HG03066 (cell line): ENCODE data around the gene SLC23A2.

Experiments used
- ATAC-seq: cut with Tn5 transposase; IDR thresholded peaks from one replicate; pipeline ENCODE4 v1.9.1; 2021; ENCODE audit warnings: low read depth; ENCODE audit not compliant: unreplicated experiment

The SLC23A2 gene

DNA sequence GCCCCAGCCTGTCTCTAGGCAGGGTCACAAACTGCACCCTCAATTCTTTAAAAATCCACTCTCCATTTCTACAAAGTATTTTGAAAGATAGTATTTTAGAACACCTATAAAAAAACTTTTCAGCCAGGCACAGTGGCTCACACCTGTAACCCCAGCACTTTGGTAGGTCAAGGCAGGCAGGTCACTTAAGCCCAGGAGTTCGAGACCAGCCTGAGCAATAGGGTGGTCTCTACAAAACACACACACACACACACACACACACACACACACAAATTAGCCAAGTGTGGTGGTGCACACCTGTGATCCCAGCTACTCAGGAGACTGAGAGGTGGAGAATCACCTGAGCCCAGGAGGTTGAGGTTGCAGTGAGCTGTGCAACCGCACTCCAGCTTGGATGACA is 30.2 kb downstream of the SLC23A2 start:
- ATAC-seq: no peak

DNA sequence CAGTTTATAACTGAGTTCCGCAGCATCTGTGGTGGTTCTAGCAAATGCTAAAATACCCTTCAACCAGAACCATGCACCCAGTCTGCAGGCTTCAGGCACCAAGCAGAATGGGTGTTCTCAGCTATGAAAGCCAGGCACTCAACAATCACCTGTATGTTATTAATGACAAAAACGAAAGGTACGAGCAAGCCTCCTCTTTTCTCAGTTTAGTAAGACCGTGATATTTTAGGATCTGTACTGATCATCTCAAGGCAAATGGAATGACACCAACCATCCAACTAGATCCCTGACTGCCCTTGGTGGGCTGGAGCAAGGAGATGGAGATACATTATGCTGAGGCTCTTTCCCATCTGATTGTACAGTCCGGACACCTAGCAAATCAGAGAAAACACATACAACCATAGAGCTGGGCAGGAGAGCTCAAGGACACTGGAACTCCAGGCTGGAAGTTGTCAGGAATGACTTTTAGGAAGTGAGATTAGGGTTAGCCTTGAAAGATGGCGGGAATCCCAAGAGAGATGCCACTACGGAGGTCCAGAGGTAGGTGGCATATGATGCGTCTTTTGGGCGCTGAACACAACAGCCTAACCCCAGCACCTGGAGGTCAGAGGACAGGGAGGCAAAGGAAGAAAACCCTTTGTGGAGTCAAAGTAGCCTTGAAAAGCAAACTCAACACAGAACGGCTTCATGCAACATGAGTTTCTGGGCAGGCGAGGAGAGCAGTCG is 33.4 kb downstream of the SLC23A2 start:
- ATAC-seq: no peak

DNA sequence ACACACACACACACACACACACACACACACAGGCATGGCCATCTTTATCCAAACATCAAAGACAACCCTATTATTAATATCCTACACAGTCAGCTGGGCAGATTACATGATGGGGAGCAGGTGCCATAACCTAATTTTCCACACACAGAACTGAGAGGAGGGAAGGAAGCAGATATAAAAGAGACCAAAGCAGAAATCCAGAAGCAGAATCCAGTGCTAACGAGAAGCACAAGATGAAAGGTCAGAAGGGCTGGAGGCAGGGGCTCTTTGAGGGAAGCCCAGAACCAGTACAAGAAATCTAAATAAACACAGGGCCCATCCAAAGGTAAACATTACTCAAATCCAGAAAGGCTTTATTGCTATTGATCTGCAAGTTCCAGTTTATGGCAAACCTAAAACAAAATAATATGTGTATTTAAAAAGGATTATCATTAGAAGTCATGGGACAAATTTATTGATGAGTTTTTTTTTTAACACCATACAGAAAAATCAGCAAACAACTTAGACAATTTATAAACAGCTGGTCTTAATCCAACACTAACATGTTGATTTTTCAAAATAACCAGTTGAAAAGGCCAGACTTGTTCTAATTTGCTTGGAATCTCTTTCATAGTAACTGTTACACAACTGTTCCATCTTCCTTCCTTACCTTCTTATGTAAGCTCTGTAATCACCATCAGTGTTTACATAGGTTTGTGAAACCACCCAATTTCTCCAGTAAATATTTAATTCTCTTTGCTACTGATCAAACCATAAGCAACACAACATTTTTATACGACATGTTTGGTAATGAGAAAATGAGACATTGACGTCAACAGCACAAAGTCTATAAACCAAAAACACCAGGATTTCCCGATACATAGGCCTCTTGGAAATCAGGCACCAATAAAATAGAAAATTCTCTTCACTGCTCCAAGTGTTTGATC is 34.2 kb downstream of the SLC23A2 start:
- no peak for ATAC-seq

DNA sequence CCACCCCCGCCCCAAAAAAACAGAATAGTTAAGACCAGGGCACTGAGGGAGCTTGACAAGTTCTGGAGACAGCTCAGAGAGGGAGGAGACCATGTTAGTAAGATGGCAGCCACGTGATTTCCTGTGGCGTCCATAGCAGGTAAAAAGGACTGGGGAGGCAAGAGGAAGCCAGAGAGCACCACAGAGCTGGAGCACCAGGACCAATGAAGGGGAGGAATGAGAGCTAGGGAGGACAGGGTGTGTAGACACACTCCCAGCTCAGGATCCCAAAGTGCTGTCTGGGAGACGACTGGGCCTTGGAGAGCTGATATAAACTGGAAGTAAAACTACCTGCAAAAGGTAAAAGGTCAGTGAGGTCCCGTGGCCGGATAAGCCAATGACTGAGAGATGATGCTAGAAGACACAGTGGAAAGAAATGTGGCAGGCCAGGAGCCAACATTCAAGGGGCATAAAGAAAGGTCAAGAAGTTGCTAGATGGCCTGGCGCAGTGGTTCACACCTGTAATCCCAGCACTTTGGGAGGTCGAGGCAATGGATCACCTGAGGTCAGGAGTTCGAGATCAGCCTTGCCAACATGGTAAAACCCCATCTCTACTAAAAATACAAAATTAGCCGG is 39.0 kb downstream of the SLC23A2 start:
- ATAC-seq: no peak

DNA sequence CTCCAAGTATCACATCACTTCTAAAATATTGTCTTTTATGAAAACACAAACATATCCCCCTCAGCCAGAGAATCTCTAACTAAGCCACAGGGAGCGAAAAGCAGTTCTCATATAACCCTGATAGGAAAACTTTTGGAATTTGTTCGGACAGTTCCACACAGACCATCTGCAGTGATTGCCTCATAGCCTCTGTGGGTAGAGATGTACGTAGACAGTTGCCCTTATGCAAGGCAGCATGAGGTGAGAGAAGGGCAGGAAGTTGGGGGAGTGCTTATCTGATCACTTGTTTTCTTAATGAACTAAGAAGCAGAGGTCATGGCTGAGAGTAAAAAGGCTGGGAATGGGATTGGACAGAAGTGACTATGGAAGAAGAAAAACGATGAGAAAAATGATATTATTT is 39.6 kb downstream of the SLC23A2 start:
- no peak for ATAC-seq

DNA sequence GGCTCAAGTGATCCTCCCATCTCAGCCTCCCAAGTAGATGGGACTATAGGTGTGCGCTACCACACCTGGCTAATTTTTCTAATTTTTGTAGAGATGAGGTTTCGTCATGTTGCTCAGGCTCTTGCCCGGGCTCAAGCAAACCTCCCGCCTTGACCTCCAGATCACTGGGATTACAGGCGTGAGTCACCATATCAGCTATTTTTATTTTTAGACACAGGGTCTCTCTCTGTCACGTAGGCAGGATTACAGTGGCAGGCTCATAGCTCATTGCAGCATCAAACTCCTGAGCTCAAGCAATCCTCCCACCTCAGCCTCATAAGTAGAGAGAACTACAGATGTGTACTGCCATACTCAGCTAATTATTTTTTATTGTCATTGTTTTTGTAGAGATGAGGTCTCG is 41.7 kb downstream of the SLC23A2 start:
- ATAC-seq: no peak

DNA sequence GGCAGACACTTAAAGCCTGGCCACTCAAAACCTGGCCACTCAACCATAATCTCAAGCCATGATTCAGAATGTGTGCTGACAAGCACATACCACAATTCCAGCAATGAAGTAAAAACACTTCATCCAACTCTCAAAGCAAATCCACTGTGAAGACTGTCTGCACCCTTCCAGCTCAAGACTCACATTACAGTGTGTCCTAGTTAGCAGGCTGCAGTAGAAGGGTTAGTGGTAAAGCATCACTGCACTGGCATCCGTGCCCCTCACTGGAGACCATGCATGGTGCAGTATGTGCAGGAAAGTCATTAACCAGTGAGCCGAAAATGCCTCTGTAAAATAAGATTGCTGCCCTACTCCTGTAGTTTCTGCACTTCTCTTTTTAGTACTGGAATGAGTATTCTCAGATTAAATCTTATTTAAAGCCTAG is 43.4 kb downstream of the SLC23A2 start:
- ATAC-seq: no peak

DNA sequence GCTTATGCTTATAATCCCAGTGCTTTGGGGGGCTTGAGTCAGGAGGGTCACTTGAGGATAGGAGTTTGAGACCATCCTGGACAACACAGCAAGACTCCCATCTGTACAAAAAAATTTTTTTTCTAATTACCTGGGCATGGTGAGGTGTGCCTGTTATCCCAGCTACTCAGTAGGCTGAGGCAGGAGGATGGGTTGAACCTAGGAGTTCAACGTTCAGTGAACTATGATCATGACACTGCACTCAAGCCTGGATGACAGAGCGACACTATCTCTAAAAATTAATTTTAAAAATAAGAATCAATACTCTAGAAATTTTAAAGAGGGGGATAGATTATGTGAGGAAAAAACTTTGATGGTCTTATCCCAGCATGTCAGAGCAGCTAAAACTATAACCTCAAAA is 44.1 kb downstream of the SLC23A2 start:
- no peak for ATAC-seq

DNA sequence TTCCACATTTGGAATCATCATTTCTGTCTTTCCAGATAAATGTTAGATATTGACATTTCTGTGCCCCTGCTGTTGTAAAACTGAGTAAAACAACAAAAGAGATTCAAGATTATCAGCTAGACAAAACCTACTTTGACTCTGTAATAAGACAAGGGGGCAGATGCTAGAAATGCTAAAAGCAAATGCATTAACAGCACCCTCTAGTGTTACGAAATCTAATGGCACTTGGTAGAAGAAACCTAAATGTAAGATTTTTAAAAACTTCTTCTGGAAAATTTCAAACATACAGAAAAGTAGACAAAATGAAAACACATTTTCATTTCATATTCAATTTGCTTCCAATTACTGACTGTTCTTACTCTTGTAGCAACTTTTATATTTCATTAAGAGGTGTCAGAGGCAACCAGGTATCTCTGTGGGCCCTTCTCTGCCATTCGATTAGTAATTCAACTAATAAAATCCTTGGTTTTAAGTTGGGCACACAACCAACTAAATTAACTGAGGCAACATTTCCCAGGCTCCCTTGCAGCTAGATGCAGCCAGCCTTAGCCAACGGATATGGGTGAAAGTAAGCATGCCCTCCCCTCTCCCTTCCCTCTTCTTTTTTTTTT is 45.0 kb downstream of the SLC23A2 start:
- no peak for ATAC-seq

DNA sequence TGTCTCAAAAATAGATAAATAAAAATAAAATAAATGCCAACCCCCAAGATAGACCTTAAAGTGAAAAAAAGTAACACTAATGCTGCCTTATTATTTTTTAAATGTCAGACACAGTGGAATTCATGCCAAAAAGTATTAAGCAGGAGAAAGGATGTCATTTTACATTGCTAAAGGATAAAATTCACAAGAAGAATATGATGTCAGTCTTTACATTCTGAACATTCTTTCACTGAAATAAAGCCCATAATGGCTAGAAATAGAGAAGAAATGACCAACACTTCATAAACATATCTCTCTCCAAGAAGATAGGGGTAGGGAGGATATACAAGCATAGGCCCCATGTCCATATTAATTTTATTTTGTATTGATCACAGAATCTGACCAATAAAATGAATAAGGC is 47.4 kb downstream of the SLC23A2 start:
- ATAC-seq: no peak

DNA sequence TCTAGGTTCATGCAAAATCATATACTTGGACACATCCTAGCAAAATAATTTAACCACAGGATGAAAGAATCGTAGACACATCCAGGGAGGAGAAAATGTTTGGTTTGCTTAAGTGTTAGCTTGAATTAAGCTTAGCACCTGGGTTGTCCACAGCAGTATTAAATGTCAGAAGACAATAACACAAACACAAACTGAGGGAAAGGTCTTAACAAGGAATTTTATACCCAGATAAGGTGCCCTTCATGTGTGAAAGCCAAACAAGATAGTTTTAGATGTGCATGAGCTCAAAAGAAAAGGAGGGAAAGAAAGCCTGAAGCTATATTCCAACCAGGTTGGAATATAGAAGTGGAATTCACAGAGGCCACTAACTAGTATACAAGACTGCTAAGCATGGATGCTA is 49.1 kb downstream of the SLC23A2 start:
- no peak for ATAC-seq

DNA sequence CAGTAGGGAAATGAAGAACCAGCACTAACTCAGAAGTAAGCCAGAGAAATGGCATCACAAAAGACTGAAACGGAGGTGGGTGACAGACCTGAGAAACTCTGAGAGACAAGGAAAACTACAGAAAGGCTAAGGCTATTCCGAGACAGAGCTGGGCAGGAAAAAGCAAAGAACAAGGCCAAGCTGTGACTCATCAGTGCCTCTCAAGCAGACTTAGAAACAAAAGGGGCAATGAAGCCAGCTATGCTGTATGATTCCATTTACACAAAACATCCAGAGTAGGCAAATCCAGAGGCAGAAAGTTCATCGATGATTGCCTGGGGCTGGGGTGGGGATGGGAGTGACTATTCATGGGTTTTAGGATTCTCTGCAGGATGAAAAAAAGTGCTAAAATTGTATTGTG is 50.0 kb downstream of the SLC23A2 start:
- no peak for ATAC-seq

DNA sequence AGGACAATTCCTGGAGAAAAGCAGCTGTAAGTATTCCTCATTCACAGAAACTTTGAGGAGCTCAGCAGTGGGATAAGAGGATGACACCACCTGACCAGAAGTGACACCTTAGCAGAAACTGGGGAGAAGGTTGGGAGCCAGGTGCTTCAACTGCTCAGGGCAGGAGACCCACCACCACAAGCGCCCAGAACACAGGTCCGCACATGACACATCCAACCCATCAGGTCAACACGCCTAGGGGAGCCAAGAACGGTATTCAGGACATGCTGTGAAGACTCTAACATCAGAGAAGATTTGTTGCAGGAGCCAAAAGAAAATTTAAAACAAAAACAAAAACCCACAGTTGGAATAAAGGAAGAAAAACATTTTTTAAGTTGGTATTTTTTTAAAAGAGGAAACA is 50.5 kb downstream of the SLC23A2 start:
- ATAC-seq: no peak

DNA sequence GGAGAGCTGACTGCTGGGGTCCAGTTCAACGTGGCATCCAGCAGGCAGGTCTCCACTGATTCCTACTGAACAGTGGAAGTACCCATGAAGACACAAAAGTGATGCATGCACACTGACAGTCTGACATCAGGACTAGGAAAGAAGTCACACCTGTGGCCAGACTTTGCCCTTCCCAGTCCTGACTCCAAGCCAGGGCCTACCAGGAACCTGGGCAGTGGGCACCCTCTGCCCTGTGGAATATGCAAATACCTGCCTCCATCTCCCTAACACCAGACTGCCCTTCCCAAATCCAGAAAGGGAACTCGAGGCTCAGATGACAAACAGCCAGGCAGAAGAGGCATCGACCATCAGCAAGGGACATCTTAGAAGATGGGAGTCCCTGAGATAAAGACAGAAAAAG is 50.9 kb downstream of the SLC23A2 start:
- ATAC-seq: no peak

DNA sequence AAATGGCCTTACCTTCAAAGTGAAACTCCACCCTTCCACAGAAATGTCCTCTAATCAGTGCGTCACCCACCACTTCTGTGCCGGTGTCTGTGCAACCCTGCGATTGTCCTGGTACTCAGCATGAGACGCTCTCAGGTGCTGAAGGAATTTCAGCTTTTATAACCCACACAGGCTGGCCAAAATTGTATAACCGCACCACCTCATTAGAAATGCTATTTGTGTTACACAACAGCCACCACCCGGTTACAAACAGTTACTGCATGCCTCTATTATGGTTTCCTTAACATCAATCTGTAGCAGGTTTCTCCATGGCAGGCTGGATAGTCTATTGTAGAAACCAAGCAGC is 51.5 kb downstream of the SLC23A2 start:
- no peak for ATAC-seq

DNA sequence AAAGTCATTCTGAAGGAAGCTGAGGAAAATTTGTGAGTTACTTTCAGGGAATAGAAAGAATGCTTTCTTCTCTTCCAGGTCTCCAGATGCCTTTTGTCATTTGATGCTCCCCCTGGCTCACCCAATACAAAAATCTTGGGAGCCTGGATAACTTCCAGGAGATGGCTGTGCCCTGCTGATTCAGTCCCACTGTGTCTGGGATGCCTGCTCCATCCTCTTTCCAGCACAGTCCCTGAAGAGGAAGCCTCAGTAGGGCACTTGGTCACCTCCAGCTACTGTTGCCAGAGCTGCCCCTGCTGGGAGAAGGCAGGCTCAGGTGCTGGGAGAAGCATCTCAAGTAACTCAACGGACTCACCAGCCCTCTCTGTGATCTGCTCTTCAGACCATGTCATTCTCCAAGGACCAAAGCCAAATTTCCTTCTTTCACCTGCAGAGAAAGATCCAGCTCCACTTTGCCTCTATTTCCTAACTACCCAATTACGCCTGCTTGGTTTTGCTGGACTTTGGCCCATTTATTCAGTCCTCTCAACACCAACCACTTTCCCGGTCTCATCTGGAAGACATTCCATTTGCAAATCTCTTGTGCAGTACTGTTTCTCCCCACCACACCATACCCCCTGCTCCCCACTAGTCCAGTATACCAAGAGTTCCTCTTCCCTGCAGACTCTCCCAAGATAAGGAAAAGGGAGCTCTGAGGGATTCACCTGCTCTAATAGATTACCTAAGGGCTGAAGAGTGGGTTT is 53.3 kb downstream of the SLC23A2 start:
- ATAC-seq: no peak

DNA sequence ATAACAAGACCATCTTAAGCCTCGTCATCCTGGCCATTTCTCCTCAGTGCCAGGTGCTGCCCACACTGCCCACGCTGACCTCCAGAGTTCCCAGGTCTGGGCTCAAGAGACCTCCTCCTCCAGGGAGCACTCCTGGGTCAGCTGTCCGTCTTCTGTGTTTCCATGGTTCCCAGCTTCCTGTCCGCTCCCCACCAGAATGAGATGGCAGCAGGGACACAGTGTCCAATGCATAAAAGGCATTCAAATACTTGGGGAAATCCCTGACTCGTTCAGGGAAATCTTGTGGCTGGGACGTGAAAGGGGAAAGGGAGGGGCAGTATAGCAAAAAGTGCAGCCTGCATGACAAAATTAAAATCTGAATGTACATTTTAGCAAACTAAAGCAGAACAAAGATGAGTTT is 54.3 kb downstream of the SLC23A2 start:
- no peak for ATAC-seq

DNA sequence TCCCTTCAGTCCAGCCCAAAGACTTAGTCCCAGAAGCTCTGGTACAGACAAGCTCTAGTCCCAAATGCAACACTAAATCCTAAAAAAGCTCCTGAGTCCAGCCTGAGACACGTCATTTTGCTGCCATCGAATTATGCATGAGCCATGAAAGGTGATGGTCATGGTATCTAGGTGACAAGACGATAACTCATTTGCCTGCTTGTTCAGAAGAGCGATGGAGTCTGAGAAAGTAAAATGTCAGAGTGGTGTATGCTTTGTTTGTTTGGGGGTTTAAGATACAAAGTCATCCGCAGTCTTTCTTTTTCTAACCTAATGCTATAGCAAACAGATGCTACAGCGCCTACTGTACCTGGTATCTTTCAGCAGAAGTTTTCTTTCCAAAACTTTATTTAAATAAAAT is 54.7 kb downstream of the SLC23A2 start:
- no peak for ATAC-seq

DNA sequence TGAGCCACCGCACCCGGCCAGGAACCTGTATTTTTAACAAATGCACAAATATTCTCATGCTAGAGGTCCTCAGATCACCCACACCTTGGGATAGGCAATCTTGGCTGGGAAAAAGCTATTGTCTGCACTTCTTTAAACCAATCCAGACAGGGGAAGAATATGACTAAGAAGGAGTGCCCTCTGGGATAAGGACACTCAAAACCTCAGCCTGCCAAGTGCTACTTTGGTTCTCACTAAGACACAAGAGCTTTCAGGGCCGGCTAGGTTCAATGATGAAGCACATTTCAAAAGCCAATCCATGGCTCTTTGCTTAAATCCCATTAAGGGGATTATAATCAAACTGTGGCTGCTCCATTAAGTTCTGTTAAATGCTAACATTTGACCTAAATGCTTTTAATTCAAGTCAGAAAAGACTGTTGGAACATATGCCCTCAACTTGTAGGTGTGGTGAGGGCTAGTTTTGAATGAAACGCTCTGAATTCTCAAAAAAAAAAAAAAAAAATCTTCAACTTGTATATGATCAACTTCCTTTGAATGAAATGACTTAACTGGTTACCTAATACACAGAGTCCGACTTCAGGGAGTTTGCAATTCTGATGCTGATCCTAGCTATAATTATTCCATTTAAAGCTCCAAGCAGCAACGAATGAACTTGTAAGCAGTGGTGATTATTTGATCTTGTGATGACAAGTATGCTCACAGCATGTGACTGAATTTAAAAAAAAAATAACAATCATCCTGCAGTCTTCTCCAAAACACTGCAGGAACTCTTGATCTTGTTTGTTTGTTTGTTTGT is 56.6 kb downstream of the SLC23A2 start:
- no peak for ATAC-seq

DNA sequence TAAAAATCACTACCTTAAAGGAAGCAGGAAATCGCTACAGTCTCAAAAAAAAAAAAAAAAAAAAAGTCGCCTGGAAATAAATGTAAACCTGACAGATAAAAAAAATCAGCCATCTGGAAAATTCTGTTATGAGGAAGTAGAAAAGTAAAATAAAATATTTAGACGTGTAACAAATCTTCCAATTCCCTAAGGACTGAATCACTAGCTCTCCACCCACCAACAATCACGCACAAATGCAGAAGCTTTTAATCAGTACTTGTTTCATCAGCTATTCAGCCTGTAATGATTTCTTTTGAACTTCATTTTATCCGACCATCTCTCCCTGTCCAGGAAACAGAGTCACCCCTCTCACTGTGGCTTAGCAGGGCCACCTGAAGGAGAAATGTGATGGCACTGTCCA is 59.0 kb downstream of the SLC23A2 start:
- ATAC-seq: no peak
